ENCODE results near the gene MYL10. TPM values are rescaled to one million over a fixed set of nuclear protein-coding genes. Genes with fewer than 3 reads are reported as not detected.

The MYL10 gene
- total RNA-seq, 2 donors from 2014 or later = not detected

DNA sequence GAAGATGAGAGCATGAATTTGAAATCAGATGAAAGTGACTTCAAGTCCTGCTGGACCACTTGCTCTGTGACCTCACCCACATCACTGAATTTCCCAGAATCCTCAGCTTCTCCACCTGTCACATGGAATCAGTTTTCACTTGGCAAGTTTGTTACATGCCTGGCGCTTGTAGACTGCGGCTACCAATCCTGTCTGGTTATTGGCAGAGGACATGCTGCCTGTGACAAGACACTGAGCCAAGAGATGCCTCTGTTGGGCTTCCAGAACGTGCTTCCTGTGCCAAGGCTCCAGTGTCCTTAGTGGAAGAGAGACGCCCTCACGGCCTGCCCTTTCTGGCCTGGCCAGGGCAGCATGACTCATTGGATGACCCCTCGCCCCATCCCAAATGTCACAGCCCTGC lies 4.4 kb upstream of the MYL10 start:
- no peaks in the 10 kb centered on the region for H3K27me3 ChIP-seq (replicated peaks; ENCODE audit: insufficient read depth)
- no peak overlapping the region for H3K4me3 ChIP-seq
- H3K36me3 ChIP-seq = no peaks in the 10 kb centered on the region
- TF ChIP-seq, protein P1, sequence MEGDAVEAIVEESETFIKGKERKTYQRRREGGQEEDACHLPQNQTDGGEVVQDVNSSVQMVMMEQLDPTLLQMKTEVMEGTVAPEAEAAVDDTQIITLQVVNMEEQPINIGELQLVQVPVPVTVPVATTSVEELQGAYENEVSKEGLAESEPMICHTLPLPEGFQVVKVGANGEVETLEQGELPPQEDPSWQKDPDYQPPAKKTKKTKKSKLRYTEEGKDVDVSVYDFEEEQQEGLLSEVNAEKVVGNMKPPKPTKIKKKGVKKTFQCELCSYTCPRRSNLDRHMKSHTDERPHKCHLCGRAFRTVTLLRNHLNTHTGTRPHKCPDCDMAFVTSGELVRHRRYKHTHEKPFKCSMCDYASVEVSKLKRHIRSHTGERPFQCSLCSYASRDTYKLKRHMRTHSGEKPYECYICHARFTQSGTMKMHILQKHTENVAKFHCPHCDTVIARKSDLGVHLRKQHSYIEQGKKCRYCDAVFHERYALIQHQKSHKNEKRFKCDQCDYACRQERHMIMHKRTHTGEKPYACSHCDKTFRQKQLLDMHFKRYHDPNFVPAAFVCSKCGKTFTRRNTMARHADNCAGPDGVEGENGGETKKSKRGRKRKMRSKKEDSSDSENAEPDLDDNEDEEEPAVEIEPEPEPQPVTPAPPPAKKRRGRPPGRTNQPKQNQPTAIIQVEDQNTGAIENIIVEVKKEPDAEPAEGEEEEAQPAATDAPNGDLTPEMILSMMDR (IDR thresholded peaks at IDR 0.05) = no peak
- H3K9me3 ChIP-seq = no peaks in the 10 kb centered on the region
- H3K27ac ChIP-seq = no peak overlapping the region
- DNase-seq (ENCODE audit: low spot score) (no peak), ATAC-seq (ENCODE audit: insufficient number of reproducible peaks, low FRiP score, low read depth) (no peak)
- peaks cover 0 to 12% of the 10 kb centered on the region in 2 donors for H3K4me1 ChIP-seq (ENCODE audit: control insufficient read depth in 1 of 2, low read depth in 2 of 2)

DNA sequence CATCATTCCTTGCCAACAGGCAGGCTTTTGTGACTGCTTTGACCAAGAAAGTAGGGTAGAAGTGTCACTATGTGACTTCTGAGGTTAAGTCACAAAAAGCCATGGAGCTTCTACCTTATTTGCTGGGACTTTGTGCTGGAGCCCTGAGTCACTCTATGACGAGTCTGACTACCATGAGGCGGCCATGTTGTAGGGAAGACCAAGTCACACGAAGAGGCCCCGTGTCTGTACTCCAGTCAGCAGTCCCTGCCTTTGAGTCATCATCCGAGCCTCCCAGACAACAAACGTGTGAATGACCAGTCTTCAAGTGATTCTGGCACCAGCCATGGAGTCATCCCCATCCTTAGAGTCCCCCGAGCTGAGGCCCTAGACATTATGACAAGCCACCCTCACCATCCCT lies 3.5 kb upstream of the MYL10 start:
- Histone ChIP-seq H3K4me3 (no peak overlapping the region), H3K4me1 (ENCODE audit: control insufficient read depth in 1 of 2, low read depth in 2 of 2) (peaks cover 0 to 12% of the 10 kb centered on the region in 2 donors), H3K27ac (no peak overlapping the region), H3K9me3 (no peaks in the 10 kb centered on the region), H3K27me3 (replicated peaks; ENCODE audit: insufficient read depth) (no peaks in the 10 kb centered on the region), H3K36me3 (no peaks in the 10 kb centered on the region)
- ATAC-seq (ENCODE audit: insufficient number of reproducible peaks, low FRiP score, low read depth) = no peak
- TF ChIP-seq, protein P1 (IDR thresholded peaks at IDR 0.05) = no peak
- DNase-seq (ENCODE audit: low spot score) = no peak

DNA sequence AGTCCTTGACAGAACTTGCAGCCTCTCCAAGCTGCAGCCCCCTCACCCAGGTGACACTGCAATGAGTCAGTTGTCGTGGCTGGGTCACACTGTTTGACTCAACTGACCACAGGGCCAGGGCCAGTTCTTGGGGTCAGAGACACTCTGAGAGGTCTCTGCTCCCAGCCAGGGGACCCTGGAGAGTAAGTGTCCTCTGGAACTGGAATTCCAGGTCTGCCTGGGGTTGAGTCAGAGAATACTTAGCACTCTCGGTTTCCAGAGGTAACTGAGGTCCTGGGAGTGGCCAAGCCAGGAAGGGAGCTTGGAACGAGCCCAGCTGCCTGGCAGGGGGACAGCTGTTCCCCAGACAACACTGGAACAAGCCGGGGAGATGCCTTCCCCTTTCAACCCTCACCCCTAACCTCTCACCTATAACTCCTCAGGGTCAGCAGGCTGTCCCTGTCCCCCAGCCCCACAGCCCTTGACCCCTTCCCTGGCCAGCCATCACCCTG lies 2.2 kb upstream of the MYL10 start:
- Histone ChIP-seq H3K9me3 (no peaks in the 10 kb centered on the region), H3K4me1 (ENCODE audit: control insufficient read depth in 1 of 2, low read depth in 2 of 2) (peaks cover 0 to 12% of the 10 kb centered on the region in 2 donors), H3K36me3 (no peaks in the 10 kb centered on the region), H3K27me3 (replicated peaks; ENCODE audit: insufficient read depth) (no peaks in the 10 kb centered on the region), H3K4me3 (no peak overlapping the region), H3K27ac (no peak overlapping the region)
- TF ChIP-seq, protein P1 (IDR thresholded peaks at IDR 0.05) = no peak
- ATAC-seq (ENCODE audit: insufficient number of reproducible peaks, low FRiP score, low read depth) (no peak), DNase-seq (ENCODE audit: low spot score) (no peak)

DNA sequence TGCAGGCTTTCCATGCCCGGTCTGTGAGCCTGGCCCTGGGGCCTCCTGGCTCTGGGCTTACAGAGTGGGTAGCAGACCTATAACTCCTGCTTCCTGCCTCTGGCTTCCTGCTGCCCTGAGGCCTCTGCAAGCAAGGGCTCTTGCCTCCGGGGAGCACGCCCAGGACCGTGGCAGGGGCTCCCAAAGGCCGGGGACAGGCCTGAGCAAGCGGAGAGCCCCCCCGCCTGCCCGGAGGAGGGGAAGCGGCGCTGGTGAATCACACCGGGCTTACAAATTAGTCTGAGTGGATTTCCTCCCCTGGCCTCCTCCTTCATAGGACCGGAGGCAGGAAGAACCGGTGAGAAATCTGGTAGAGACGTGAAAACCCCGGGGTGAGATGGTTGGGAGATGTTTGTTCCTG lies 1.5 kb upstream of the MYL10 start:
- Histone ChIP-seq H3K27me3 (replicated peaks; ENCODE audit: insufficient read depth) (no peaks in the 10 kb centered on the region), H3K4me3 (no peak overlapping the region), H3K36me3 (no peaks in the 10 kb centered on the region), H3K9me3 (no peaks in the 10 kb centered on the region), H3K4me1 (ENCODE audit: control insufficient read depth in 1 of 2, low read depth in 2 of 2) (peaks cover 0 to 12% of the 10 kb centered on the region in 2 donors), H3K27ac (no peak overlapping the region)
- DNase-seq (ENCODE audit: low spot score) (no peak), ATAC-seq (ENCODE audit: insufficient number of reproducible peaks, low FRiP score, low read depth) (no peak)
- TF ChIP-seq, protein P1 (IDR thresholded peaks at IDR 0.05) = no peak

DNA sequence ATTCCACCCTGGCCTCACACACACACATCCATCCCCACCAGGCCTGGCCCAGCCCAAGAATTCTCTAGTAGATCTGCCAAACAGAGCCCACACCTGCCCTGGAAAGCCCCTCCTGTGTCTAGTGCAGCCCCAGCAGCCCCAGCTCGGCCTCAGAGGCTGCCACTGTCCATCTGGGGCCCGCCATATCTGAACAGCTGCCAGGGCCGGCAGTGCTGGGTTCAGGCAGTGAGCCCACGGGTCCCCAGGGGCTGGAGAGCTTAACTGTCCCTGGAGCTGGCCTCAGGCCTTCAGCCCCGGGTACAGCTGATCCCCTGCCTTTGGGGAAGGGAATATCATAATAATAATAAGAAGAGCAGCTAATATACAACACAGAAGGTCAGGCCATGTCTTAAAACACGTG lies 574 bp downstream of the MYL10 start:
- Histone ChIP-seq H3K27ac (no peak overlapping the region), H3K4me3 (no peak overlapping the region), H3K27me3 (replicated peaks; ENCODE audit: insufficient read depth) (no peaks in the 10 kb centered on the region), H3K9me3 (no peaks in the 10 kb centered on the region), H3K36me3 (no peaks in the 10 kb centered on the region), H3K4me1 (ENCODE audit: control insufficient read depth in 1 of 2, low read depth in 2 of 2) (peaks cover 0 to 18% of the 10 kb centered on the region in 2 donors)
- DNase-seq (ENCODE audit: low spot score) (no peak), ATAC-seq (ENCODE audit: insufficient number of reproducible peaks, low FRiP score, low read depth) (no peak)
- TF ChIP-seq, protein P1 (IDR thresholded peaks at IDR 0.05) = no peak
